Measurements from ENCODE around the gene TFEC.

DNA sequence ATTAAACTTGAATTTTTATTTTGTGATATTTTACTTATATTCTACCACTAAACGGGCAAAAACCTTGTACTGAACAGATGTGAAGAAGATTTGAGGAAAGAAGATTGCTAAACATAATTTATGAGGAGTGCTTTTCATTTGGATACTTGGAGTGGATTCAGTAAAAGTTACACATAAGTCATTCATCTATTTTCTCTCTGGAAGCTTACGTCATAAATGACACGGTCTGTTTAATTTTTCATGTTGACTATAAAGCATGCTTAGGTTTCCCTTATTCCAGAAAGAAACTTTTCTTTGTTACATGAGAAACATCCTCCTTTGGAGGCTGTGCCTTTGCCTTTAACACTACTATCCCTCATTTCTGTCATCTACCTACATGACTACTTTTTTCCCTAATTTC, 53.9 kb downstream of the TFEC start:
- TF ChIP-seq EP300 (IDR thresholded peaks at IDR 0.05; ENCODE audit: borderline replicate concordance in 1 of 2, low read depth in 1 of 2, low read length in 1 of 2), result no peak
- TF ChIP-seq CTCF (IDR thresholded peaks at IDR 0.05), result no peak
- no peak for TF ChIP-seq MAX (IDR thresholded peaks at IDR 0.05; ENCODE audit: low read depth)
- no peak for TF ChIP-seq ELF1 (IDR thresholded peaks at IDR 0.05)
- no peak for TF ChIP-seq GABPA (IDR thresholded peaks at IDR 0.05; ENCODE audit: low read depth)
- TF ChIP-seq CHD2 (IDR thresholded peaks at IDR 0.05; ENCODE audit: low read length, partially characterized antibody), result no peak
- TF ChIP-seq, protein P1, sequence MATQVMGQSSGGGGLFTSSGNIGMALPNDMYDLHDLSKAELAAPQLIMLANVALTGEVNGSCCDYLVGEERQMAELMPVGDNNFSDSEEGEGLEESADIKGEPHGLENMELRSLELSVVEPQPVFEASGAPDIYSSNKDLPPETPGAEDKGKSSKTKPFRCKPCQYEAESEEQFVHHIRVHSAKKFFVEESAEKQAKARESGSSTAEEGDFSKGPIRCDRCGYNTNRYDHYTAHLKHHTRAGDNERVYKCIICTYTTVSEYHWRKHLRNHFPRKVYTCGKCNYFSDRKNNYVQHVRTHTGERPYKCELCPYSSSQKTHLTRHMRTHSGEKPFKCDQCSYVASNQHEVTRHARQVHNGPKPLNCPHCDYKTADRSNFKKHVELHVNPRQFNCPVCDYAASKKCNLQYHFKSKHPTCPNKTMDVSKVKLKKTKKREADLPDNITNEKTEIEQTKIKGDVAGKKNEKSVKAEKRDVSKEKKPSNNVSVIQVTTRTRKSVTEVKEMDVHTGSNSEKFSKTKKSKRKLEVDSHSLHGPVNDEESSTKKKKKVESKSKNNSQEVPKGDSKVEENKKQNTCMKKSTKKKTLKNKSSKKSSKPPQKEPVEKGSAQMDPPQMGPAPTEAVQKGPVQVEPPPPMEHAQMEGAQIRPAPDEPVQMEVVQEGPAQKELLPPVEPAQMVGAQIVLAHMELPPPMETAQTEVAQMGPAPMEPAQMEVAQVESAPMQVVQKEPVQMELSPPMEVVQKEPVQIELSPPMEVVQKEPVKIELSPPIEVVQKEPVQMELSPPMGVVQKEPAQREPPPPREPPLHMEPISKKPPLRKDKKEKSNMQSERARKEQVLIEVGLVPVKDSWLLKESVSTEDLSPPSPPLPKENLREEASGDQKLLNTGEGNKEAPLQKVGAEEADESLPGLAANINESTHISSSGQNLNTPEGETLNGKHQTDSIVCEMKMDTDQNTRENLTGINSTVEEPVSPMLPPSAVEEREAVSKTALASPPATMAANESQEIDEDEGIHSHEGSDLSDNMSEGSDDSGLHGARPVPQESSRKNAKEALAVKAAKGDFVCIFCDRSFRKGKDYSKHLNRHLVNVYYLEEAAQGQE (IDR thresholded peaks at IDR 0.05; ENCODE audit: low read depth, low read length), result no peak
- no peak for TF ChIP-seq TAF1 (IDR thresholded peaks at IDR 0.05; ENCODE audit: borderline replicate concordance, low read depth, low read length)
- TF ChIP-seq JUND (IDR thresholded peaks at IDR 0.05), result no peak
- no peak for TF ChIP-seq MEF2A (IDR thresholded peaks at IDR 0.05; ENCODE audit: borderline replicate concordance, low read depth)
- no peak for TF ChIP-seq TCF12 (IDR thresholded peaks at IDR 0.05)
- TF ChIP-seq SMC3 (IDR thresholded peaks at IDR 0.05; ENCODE audit: low read depth, low read length), result no peak
